ENCODE results near the gene CCDC167. TPM values are rescaled to one million over a fixed set of nuclear protein-coding genes. Genes with fewer than 3 reads are reported as not detected.
A peak's percentile ranks its signal among the peaks of the same experiment; 100 is the strongest.

The CCDC167 gene
- total RNA-seq, 6 experiments from 2014 or later, result 19.0 to 23.8 (median 22.4) TPM

- H3K9me3 Mint-ChIP-seq, result no peaks in the 10 kb centered on the region
- peaks cover 15% of the 10 kb centered on the region for H3K4me1 Mint-ChIP-seq (ENCODE audit: low read depth)
Measured at GRCh38 chr6:37486121-37486839, 13.4 kb downstream of the CCDC167 start.

GRCh38 chr6:37485291-37485702 lies 14.4 kb downstream of the CCDC167 start:
- no peaks in the 10 kb centered on the region; the same call in 1 of the 2 replicates for H3K36me3 Mint-ChIP-seq (ENCODE audit: low read depth)
- TF ChIP-seq CTCF (IDR thresholded peaks at IDR 0.05), result peak; percentile 63
- no peak overlapping the region for H3K27ac Mint-ChIP-seq
- no peak overlapping the region for H3K4me3 Mint-ChIP-seq
- H3K27me3 Mint-ChIP-seq (ENCODE audit: insufficient read depth), result peaks cover 7% of the 10 kb centered on the region
- no peak for DNase-seq
- peaks cover 9% of the 10 kb centered on the region for H3K4me1 Mint-ChIP-seq (ENCODE audit: low read depth)
- no peaks in the 10 kb centered on the region for H3K9me3 Mint-ChIP-seq

More at GRCh38 chr6:37486121-37486839, 13.4 kb downstream of the CCDC167 start:
- no peak for DNase-seq
- no peak overlapping the region for H3K27ac Mint-ChIP-seq
- no peak overlapping the region for H3K4me3 Mint-ChIP-seq
- H3K36me3 Mint-ChIP-seq (ENCODE audit: low read depth), result no peaks in the 10 kb centered on the region; the same call in 1 of the 2 replicates
- peaks cover 7% of the 10 kb centered on the region for H3K27me3 Mint-ChIP-seq (ENCODE audit: insufficient read depth)
- TF ChIP-seq CTCF (IDR thresholded peaks at IDR 0.05), result no peak

GRCh38 chr6:37484786-37485170 lies 14.9 kb downstream of the CCDC167 start:
- Mint-ChIP-seq H3K4me1 (ENCODE audit: low read depth) (peaks cover 3% of the 10 kb centered on the region), H3K36me3 (ENCODE audit: low read depth) (no peaks in the 10 kb centered on the region; the same call in 1 of the 2 replicates), H3K27me3 (ENCODE audit: insufficient read depth) (peaks cover 6% of the 10 kb centered on the region), H3K9me3 (no peaks in the 10 kb centered on the region), H3K4me3 (no peak overlapping the region), H3K27ac (no peak overlapping the region)
- DNase-seq, result no peak
- TF ChIP-seq CTCF (IDR thresholded peaks at IDR 0.05), result no peak

- Mint-ChIP-seq H3K36me3 (ENCODE audit: low read depth) (no peaks in the 10 kb centered on the region; the same call in 1 of the 2 replicates), H3K4me1 (ENCODE audit: low read depth) (no peaks in the 10 kb centered on the region), H3K27me3 (ENCODE audit: insufficient read depth) (peaks cover 5% of the 10 kb centered on the region), H3K9me3 (no peaks in the 10 kb centered on the region), H3K27ac (no peak overlapping the region), H3K4me3 (no peak overlapping the region)
- DNase-seq, result peak; percentile 7
- TF ChIP-seq CTCF (IDR thresholded peaks at IDR 0.05), result peak; percentile 83
Measured at GRCh38 chr6:37483917-37484785, 15.5 kb downstream of the CCDC167 start.

- Mint-ChIP-seq H3K4me1 (ENCODE audit: low read depth) (no peaks in the 10 kb centered on the region), H3K27ac (no peak overlapping the region), H3K27me3 (ENCODE audit: insufficient read depth) (peaks cover 5% of the 10 kb centered on the region), H3K4me3 (no peak overlapping the region), H3K36me3 (ENCODE audit: low read depth) (no peaks in the 10 kb centered on the region; the same call in 1 of the 2 replicates), H3K9me3 (no peaks in the 10 kb centered on the region)
- no peak for DNase-seq
- TF ChIP-seq CTCF (IDR thresholded peaks at IDR 0.05), result no peak
Measured at GRCh38 chr6:37483252-37483901, 16.3 kb downstream of the CCDC167 start.
